ENCODE measurements around the gene NET1. TPM values are rescaled to one million over a fixed set of nuclear protein-coding genes. Genes with fewer than 3 reads are reported as not detected.
A peak's percentile ranks its signal among the peaks of the same experiment; 100 is the strongest.

The NET1 gene
- total RNA-seq, 4 donors from 2014 or later, result 50.9 to 151 (median 112) TPM

- intact Hi-C loops (cut with DNase I), result no loop called here
- Histone ChIP-seq H3K27ac (peak overlapping the region; percentile 72 to 76 (median 76)), H3K4me3 (replicated peaks in 1 of 3) (no peak overlapping the region), H3K27me3 (no peaks in the 10 kb centered on the region), H3K4me1 (peaks cover 30 to 38% of the 10 kb centered on the region in 2 donors), H3K9me3 (no peaks in the 10 kb centered on the region), H3K36me3 (peaks cover 23 to 32% of the 10 kb centered on the region in 2 donors)
- peak; percentile 76 to 78 for DNase-seq
- 47 to 52% methylated on average over 13 of the region's 13 CpGs for WGBS, 2 donors
- TF ChIP-seq POLR2A (IDR thresholded peaks at IDR 0.05), result peak in 1 of 2 donors; percentile 36
- TF ChIP-seq CTCF (IDR thresholded peaks at IDR 0.05), result no peak
Observed at GRCh38 chr10:5453749-5454489, 41.6 kb downstream of the NET1 start.

- WGBS, 2 donors, result 92 to 97% methylated on average over 12 of the region's 12 CpGs
- no peak overlapping the region for H3K27ac ChIP-seq
Observed at GRCh38 chr10:5456563-5456962, 44.2 kb downstream of the NET1 start.

GRCh38 chr10:5457741-5458140, 45.4 kb downstream of the NET1 start:
- Histone ChIP-seq H3K27ac (no peak overlapping the region), H3K9me3 (no peaks in the 10 kb centered on the region), H3K36me3 (peaks cover 23 to 32% of the 10 kb centered on the region in 2 donors), H3K4me3 (replicated peaks in 1 of 3) (no peak overlapping the region), H3K27me3 (no peaks in the 10 kb centered on the region), H3K4me1 (peaks cover 28 to 31% of the 10 kb centered on the region in 2 donors)
- 92 to 94% methylated on average over 3 of the region's 3 CpGs for WGBS, 2 donors
- TF ChIP-seq CTCF (IDR thresholded peaks at IDR 0.05) (no peak), POLR2A (IDR thresholded peaks at IDR 0.05) (no peak)
- DNase-seq, result no peak
- intact Hi-C loops (cut with DNase I), result no loop called here

More at GRCh38 chr10:5456563-5456962, 44.2 kb downstream of the NET1 start:
- Histone ChIP-seq H3K4me1 (peaks cover 20 to 27% of the 10 kb centered on the region in 2 donors), H3K9me3 (no peaks in the 10 kb centered on the region), H3K27me3 (no peaks in the 10 kb centered on the region), H3K4me3 (replicated peaks in 1 of 3) (no peak overlapping the region), H3K36me3 (peaks cover 23 to 32% of the 10 kb centered on the region in 2 donors)
- TF ChIP-seq POLR2A (IDR thresholded peaks at IDR 0.05) (no peak), CTCF (IDR thresholded peaks at IDR 0.05) (no peak)
- DNase-seq, result no peak
- intact Hi-C loops (cut with DNase I), result no loop called here

GRCh38 chr10:5458425-5458824, 46.1 kb downstream of the NET1 start:
- Histone ChIP-seq H3K36me3 (peaks cover 22 to 28% of the 10 kb centered on the region in 2 donors), H3K9me3 (no peaks in the 10 kb centered on the region), H3K4me3 (replicated peaks in 1 of 3) (no peak overlapping the region), H3K4me1 (peaks cover 21 to 27% of the 10 kb centered on the region in 2 donors), H3K27ac (peak overlapping the region in 1 of 3 donors; percentile 8), H3K27me3 (no peaks in the 10 kb centered on the region)
- WGBS, 2 donors, result 94 to 96% methylated on average over 1 of the region's 1 CpG
- no peak for DNase-seq
- TF ChIP-seq CTCF (IDR thresholded peaks at IDR 0.05), result no peak
- no peak for TF ChIP-seq POLR2A (IDR thresholded peaks at IDR 0.05)
- intact Hi-C loops (cut with DNase I), result no loop called here

Measured in thyroid gland (tissue), 4 donors.